Testis (tissue), 3 donors: Measurements from ENCODE around the gene STIP1. TPM values are rescaled to one million over a fixed set of nuclear protein-coding genes. Genes with fewer than 3 reads are reported as not detected.

Experiments used
- DNase-seq: peaks from one replicate; pipeline ENCODE4 v3.0.0-alpha.2; 2019
- H3K27ac ChIP-seq, 2 donors: fragments of 200-600 bp; sonication (generic); one replicate each; pipeline ENCODE4 v1.5.1; 2019
- H3K27me3 ChIP-seq: fragments of 200-600 bp; sonication (generic); one replicate; pipeline ENCODE4 v1.5.1; 2019
- H3K36me3 ChIP-seq: fragments of 200-600 bp; sonication (generic); one replicate; pipeline ENCODE4 v1.5.1; 2017; ENCODE audit warnings: low read depth; ENCODE audit errors: missing control alignments
- H3K4me1 ChIP-seq: fragments of 200-600 bp; sonication (generic); one replicate; pipeline ENCODE4 v1.5.1; 2019
- H3K4me3 ChIP-seq, 2 donors: fragments of 200-600 bp; sonication (generic); one replicate each; pipeline ENCODE4 v1.5.1; 2017 to 2019
- H3K9me3 ChIP-seq: fragments of 200-600 bp; sonication (generic); one replicate; pipeline ENCODE4 v1.5.1; 2017
- CTCF ChIP-seq, 3 experiments: fragments of 450-650 bp in 2 of 3; fragments of 200-600 bp in 1 of 3; sonication (generic) in 1 of 3; IDR thresholded peaks; one replicate each; pipeline ENCODE4 v1.5.1; 2016 to 2019; ENCODE audit warnings: antibody characterized with exemption in 3 of 3, mild to moderate bottlenecking in 2 of 3, moderate library complexity in 1 of 3
- POLR2A ChIP-seq: fragments of 450-650 bp; IDR thresholded peaks from one replicate; pipeline ENCODE4 v1.6.1; 2017; ENCODE audit warnings: antibody characterized with exemption, mild to moderate bottlenecking, moderate library complexity
- WGBS, 2 donors: methylation state at CpG; one replicate each; pipeline ENCODE4 v1.1.5; 2018; 5-methylcytosine and 5-hydroxymethylcytosine counted together
- intact Hi-C: fragments of 100-400 bp; cut with DNase I; formaldehyde crosslinking; loops from one replicate; pipeline ENCODE4 v1.15.1; 2023; ENCODE audit warnings: low total_unique reads
- polyA plus RNA-seq: library from polyadenylated mRNA; stranded (reverse); fragments of 350-450 nt; fragmentation: Illumina TruSeq; extraction: RNeasy Lipid Tissue Mini Kit (QIAGEN cat#74804); gene quantifications from one replicate; pipeline ENCODE4 v1.2.3, GENCODE V29; 2014; ENCODE audit warnings: low read depth, low replicate concordance; ENCODE audit not compliant: insufficient read depth
- total RNA-seq, 2 donors: library from RNA; depleted of rRNA; stranded (reverse); fragments of >200 nt; gene quantifications; one replicate each; pipeline ENCODE4 v1.2.3, GENCODE V29; 2016

The STIP1 gene
- total and polyA plus RNA-seq, 3 donors from 2014 or later: 221 to 267 (median 247) TPM

GRCh38 chr11:64140082-64140481, 45.9 kb upstream of the STIP1 start:
- intact Hi-C loops: no loop called here
- 92 to 97% methylated on average over 8 of the region's 8 CpGs for WGBS, 2 donors
- Histone ChIP-seq H3K4me3 (no peak overlapping the region), H3K9me3 (no peaks in the 10 kb centered on the region), H3K4me1 (no peaks in the 10 kb centered on the region), H3K27me3 (no peaks in the 10 kb centered on the region), H3K27ac (no peak overlapping the region), H3K36me3 (no peaks in the 10 kb centered on the region)
- DNase-seq: no peak
- TF ChIP-seq POLR2A (no peak), CTCF (IDR thresholded peaks at IDR 0.05) (no peak)

GRCh38 chr11:64141081-64141783, 44.7 kb upstream of the STIP1 start:
- Histone ChIP-seq H3K4me1 (no peaks in the 10 kb centered on the region), H3K27me3 (no peaks in the 10 kb centered on the region), H3K4me3 (no peak overlapping the region), H3K36me3 (no peaks in the 10 kb centered on the region), H3K9me3 (no peaks in the 10 kb centered on the region), H3K27ac (no peak overlapping the region)
- intact Hi-C loops: no loop called here
- no peak for DNase-seq
- TF ChIP-seq CTCF (IDR thresholded peaks at IDR 0.05) (no peak), POLR2A (no peak)
- 58 to 72% methylated on average over 2 to 21 of the region's 21 CpGs for WGBS, 2 donors

GRCh38 chr11:64144587-64145472, 41.1 kb upstream of the STIP1 start:
- WGBS, 2 donors: 92 to 94% methylated on average over 27 to 41 of the region's 41 CpGs
- intact Hi-C loops: no loop called here
- H3K4me1 ChIP-seq: peaks cover 10% of the 10 kb centered on the region
- H3K4me3 ChIP-seq: no peak overlapping the region
- no peaks in the 10 kb centered on the region for H3K27me3 ChIP-seq
- no peak for DNase-seq
- H3K36me3 ChIP-seq: no peaks in the 10 kb centered on the region
- TF ChIP-seq CTCF (IDR thresholded peaks at IDR 0.05) (no peak), POLR2A (no peak)
- no peaks in the 10 kb centered on the region for H3K9me3 ChIP-seq
- H3K27ac ChIP-seq: no peak overlapping the region

- peak; percentile 52 for DNase-seq
- no peak overlapping the region for H3K4me3 ChIP-seq
- H3K27me3 ChIP-seq: no peaks in the 10 kb centered on the region
- H3K27ac ChIP-seq: no peak overlapping the region
- intact Hi-C loops: no loop called here
- H3K9me3 ChIP-seq: no peaks in the 10 kb centered on the region
- H3K4me1 ChIP-seq: peaks cover 10% of the 10 kb centered on the region
- TF ChIP-seq CTCF (IDR thresholded peaks at IDR 0.05) (peak in 2 of 3 experiments; percentile 31 to 48), POLR2A (no peak)
- no peaks in the 10 kb centered on the region for H3K36me3 ChIP-seq
- 82 to 84% methylated on average over 17 to 22 of the region's 22 CpGs for WGBS, 2 donors
Observed at GRCh38 chr11:64146036-64146955, 39.7 kb upstream of the STIP1 start.
